ENCODE results near the gene OGFOD3.

GRCh38 chr17:82463925-82464566 is 45.7 kb upstream of the OGFOD3 start:
- TF ChIP-seq, protein P1, sequence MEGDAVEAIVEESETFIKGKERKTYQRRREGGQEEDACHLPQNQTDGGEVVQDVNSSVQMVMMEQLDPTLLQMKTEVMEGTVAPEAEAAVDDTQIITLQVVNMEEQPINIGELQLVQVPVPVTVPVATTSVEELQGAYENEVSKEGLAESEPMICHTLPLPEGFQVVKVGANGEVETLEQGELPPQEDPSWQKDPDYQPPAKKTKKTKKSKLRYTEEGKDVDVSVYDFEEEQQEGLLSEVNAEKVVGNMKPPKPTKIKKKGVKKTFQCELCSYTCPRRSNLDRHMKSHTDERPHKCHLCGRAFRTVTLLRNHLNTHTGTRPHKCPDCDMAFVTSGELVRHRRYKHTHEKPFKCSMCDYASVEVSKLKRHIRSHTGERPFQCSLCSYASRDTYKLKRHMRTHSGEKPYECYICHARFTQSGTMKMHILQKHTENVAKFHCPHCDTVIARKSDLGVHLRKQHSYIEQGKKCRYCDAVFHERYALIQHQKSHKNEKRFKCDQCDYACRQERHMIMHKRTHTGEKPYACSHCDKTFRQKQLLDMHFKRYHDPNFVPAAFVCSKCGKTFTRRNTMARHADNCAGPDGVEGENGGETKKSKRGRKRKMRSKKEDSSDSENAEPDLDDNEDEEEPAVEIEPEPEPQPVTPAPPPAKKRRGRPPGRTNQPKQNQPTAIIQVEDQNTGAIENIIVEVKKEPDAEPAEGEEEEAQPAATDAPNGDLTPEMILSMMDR (IDR thresholded peaks at IDR 0.05): no peak
- TF ChIP-seq POLR2AphosphoS5 (IDR thresholded peaks at IDR 0.05): no peak
- no peak for TF ChIP-seq POLR2A (IDR thresholded peaks at IDR 0.05)
- TF ChIP-seq EP300 (IDR thresholded peaks at IDR 0.05): no peak

Measured in stomach (tissue), 4 donors.